Retinal pigment epithelial cell (primary cell): ENCODE results near the gene PRSS53.

Experiments
- DNase-seq: peaks from one replicate; pipeline ENCODE4 v3.0.0-alpha.2; 2010; ENCODE audit warnings: low read depth
- H3K4me3 ChIP-seq: 2 replicates; pipeline ENCODE4 v1.5.1; 2011; ENCODE audit warnings: mild to moderate bottlenecking, low read length, control low read depth, moderate library complexity
- TF ChIP-seq, protein P1 (sequence below): conservative IDR thresholded peaks from 2 replicates; pipeline ENCODE4 v1.5.1; 2011; ENCODE audit warnings: low read depth, low read length, control low read depth, inconsistent platforms

The PRSS53 gene

DNA sequence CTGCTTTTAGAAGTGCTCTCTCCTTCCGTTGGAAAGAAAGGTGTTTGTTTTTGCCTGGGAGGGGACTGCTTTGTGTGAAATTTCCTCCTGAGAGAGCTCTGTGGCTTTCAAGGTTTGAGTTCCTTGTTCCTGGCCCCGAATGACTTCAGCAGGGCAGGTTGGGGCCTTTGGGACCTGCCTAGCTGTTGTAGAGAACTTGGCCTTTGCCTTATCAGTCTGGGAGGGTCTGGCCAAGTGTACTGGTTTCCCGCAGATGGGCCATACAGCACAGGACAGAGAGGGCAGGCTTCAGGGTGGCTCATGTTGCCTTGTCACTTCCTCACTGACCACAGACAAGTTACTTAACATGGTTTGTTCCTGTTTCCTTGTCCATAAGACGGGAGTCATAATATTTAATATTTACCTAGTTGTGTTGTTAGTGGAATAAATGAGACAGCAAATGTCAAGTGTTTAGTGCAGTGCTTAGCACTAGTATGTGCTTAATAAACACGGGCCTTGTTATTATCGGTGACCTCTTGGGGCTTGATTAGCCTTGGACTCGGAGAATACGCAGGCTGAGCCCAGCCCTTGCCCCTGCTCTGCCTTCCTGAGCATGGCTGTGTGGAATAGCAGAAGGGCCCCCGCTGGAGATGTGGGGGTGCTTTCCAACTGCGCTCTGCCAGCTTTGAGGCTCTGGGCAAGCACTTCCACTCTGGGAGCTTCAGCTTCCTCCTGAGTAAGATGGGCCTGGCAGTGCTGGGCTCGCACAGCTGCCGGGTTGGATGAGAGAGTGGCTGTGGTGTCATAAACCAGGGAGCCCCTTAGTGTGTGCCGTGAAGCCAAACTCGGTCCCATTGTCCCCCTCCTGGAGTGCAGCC is 40.2 kb upstream of the PRSS53 start:
- H3K4me3 ChIP-seq = no peak overlapping the region
- TF ChIP-seq, protein P1, sequence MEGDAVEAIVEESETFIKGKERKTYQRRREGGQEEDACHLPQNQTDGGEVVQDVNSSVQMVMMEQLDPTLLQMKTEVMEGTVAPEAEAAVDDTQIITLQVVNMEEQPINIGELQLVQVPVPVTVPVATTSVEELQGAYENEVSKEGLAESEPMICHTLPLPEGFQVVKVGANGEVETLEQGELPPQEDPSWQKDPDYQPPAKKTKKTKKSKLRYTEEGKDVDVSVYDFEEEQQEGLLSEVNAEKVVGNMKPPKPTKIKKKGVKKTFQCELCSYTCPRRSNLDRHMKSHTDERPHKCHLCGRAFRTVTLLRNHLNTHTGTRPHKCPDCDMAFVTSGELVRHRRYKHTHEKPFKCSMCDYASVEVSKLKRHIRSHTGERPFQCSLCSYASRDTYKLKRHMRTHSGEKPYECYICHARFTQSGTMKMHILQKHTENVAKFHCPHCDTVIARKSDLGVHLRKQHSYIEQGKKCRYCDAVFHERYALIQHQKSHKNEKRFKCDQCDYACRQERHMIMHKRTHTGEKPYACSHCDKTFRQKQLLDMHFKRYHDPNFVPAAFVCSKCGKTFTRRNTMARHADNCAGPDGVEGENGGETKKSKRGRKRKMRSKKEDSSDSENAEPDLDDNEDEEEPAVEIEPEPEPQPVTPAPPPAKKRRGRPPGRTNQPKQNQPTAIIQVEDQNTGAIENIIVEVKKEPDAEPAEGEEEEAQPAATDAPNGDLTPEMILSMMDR = no peak
- DNase-seq = no peak

DNA sequence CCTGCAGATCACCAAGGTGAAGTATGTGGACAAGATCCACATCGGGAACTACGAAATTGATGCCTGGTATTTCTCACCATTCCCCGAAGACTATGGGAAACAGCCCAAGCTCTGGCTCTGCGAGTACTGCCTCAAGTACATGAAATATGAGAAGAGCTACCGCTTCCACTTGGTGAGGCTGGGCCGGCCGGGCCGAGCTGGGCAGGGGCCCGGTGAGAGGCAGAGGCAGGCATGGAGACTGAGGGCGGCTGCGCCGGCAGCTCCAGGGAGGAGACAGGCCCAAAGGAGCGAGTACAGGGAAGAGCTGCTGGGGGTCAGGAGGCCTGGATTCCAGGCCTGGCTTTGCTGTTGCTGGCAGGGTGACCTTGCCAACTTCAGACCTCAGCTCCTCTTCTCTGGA is 38.4 kb upstream of the PRSS53 start:
- H3K4me3 ChIP-seq = no peak overlapping the region
- no peak for DNase-seq
- TF ChIP-seq, protein P1 = no peak

DNA sequence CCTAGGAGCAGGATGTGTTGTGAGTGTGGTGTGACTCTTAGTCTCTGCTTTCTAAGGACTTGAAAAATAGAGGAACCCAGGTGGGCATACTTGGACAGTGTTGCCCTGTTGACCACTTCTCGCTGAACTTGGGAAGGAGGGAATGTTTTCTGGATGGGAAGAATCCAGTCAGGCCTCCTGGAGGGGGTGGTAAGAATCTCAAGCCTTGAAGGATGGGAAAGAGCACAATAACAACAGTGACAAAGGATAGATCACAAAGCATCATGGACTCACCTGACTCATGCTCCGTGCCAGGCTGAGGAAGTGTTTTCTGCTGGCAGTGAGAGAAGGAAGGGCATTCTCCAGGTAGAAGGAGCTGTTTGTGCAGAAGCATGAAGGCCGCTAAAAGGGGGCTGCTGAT is 37.1 kb upstream of the PRSS53 start:
- DNase-seq = no peak
- no peak overlapping the region for H3K4me3 ChIP-seq
- TF ChIP-seq, protein P1 = no peak

DNA sequence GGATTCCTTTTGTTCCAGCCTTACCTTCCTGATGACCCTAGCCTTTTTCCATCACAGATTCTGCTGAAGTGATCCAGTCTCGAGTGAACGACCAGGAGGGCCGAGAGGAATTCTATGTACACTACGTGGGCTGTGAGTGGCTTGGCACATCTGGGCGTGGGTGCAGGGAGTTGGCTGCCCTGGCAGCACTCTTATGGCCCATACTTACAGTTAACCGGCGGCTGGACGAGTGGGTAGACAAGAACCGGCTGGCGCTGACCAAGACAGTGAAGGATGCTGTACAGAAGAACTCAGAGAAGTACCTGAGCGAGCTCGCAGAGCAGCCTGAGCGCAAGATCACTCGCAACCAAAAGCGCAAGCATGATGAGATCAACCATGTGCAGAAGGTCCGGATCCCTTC is 31.4 kb upstream of the PRSS53 start:
- DNase-seq = no peak
- no peak overlapping the region for H3K4me3 ChIP-seq
- TF ChIP-seq, protein P1 = no peak

DNA sequence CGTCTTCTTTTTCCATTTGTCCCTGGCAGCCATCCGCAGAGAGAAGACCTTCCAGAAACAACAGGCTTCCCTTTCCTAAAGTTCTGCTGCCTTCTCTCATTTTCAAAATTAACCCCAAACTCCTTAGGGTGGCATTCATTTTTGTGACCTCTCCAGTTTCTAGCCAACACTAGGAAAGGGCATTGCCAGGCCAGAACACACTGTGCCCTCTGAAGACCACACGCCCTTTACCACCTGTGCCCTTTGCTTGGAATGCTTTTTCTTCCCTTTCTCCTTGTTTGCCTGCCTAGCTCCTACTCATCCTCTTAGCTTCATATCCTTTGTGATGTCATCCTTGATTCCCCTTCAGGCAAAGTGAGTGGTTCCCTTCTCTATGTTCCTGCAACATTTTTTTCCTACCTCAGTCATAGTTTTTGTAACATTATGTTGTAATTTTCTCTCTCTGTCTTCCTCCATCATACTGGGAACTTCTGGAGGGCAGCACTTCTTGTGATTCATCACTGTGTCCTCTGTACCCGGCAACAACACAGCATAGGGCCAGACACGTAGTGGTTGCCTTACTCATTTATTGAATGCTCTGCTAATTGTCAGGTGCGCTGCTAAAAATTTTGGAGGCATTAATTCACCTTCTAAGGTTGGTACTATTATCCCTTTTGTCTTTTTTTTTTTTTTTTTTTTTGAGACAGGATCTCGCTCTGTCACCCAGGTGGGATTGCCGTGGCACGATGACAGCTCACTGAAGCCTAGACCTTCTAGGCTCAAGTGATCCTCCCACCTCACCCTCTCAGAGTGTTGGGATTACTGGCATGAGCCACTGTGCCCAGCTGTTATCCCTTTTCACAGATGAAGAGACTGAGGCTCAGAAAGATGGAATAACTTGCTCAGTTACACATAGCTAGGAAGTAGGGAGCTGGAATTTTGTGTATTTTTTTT is 29.7 kb upstream of the PRSS53 start:
- TF ChIP-seq, protein P1 = no peak
- DNase-seq = no peak
- H3K4me3 ChIP-seq = peak overlapping the region; percentile 87

DNA sequence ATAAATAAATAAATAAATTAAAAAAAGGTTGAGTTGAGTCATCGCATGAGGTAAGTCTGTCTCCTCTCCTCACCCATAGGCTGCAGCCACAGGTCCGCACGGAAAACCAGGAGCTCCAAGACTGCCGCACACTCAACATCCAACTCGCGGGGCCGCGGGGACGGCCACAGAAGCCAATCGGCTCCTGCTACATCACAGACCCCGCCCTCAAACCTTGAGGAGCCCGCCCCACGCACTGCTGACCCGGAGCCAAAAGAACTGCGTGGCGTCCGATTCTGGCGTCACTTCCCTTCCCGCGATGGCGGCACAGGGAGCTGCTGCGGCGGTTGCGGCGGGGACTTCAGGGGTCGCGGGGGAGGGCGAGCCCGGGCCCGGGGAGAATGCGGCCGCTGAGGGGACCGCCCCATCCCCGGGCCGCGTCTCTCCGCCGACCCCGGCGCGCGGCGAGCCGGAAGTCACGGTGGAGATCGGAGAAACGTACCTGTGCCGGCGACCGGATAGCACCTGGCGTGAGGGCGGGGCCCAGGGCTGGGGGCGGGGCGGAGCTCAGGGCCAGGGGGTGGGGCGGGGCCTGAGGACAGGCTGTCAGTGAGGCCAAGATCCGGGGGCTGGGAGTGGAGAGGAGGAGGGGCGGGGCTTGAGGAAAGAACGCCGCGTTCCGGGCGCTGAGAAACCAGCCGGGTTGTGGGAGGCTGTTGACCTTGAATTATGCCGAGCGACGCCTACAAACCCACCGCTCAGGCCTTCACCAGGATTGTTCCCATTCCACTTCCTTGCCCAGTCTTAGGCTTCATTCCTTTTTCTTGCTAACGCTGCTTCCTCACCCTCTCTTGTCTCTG is 28.9 kb upstream of the PRSS53 start, which contains the start of gene KAT8:
Gene KAT8 (plus strand): TSS at position 281 of the 839 bp plus-strand sequence. CDS start 18 bp downstream, at position 299.
- H3K4me3 ChIP-seq = peak within 1 kb of the TSS; percentile 87
- TF ChIP-seq, protein P1 = no peak
- peak; percentile 90 for DNase-seq
